ENCODE data around the gene ADGRF5.

ADGRF5 gene

DNA sequence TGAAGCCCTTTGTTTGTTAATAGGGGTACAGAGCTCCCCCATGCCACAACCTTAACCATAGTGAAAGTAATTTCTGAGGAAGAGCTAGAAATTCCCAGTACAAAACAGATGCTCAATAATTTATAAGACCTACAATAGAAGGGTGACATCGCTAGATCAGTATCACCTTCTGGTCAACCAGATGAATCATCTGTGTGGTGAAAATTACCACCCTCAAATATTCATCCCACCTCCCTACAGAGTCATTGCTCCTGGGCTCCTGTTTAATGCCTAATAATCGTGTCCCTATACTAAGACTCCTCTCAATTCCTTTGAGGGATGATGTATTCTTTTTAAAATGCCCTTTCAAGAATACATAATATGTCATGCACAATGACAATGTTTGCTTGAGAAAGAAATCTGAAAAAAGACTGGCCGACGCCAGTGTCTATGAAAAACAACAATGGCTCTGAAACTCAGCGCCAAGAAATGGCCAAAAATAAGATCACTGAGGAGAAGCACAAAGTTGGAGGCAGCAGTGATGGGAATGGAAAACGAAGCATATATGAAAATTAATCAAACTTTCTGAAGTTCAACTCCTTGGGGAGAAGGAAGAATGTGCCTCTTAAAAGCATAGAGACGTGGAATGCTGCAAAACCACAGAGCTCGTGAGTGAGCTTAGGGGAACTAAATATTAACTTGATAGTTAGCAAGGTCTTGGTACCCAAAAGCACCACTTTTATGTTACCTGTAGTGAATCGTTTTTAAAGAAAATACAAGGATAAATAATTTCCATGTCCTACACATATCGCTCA lies 11.0 kb upstream of the ADGRF5 start:
- DNase-seq: no peak

DNA sequence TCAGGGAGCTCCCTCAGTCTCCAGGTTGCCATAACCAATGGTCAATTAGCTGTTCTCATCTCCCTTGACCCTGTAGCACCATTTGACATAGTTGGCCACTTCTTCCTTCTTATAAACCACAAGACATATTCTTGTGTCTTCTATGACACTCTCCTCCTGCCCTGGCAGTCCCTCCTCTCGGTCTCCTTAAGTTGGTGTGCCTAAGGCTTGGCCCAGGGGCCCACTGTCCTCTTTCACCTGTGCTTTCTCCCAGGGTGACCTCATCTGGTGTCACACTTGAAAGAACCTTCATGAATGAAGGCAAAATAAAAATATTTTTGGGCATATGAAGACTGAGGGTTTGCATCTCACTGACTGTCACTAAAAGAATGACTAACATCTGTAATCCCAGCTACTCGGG lies 9.7 kb upstream of the ADGRF5 start:
- no peak for DNase-seq

DNA sequence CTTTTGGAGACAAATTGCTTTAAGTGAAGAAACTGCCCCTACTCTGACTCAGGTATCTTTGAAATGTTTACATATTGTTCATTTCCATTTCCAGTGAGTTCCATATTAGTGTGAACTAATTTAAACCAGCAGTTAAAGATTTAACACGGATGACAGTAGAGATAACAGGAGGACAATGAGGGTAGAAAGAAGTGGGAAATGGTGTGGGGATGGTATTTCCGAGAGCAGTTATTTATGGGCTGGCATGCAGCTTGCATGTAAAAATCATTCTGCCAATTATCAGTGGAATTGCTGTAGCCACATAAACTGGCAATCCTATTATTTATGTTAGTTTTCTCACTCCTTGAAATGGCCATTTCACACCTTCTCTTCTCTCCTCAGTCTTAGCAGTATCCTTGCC lies 8.6 kb upstream of the ADGRF5 start:
- no peak for DNase-seq

DNA sequence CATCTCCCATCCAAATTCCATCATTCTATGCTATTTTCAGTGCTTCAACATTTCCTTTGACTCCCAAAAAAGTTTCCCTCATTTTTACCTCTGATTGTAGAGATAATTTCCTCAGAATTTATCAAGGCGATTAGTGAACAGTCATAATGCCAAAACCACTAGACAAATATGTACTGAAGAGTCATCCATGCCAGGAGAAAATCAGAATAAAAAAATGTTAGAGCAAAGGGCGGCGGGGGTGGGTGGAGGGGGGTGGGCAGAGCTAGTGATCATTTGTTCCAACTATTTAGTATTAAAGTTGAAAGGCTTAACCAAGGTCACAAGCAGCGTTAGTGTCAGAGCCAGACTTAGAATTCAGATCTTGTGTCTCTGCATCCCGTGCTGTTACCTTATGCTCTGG lies 5.3 kb upstream of the ADGRF5 start:
- DNase-seq: no peak

DNA sequence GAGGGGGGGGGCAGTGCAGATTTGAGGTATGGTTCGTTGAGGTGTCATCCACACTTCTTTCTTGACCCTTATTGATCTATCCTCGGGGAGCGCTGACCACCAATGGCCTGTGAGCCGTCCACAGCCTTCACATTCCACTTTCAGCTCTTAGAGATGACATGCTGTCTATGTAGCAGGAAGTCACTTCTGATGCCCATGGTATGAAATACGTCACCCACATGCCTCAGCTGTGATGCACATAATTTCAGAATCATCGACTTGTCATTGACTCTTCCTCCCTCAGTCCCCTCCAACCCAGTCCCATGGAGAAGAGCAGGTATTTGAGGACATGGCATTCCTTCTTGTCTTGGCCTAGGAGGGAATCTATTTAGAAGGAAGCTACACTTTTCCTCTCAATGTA lies 4.7 kb upstream of the ADGRF5 start:
- no peak for DNase-seq

DNA sequence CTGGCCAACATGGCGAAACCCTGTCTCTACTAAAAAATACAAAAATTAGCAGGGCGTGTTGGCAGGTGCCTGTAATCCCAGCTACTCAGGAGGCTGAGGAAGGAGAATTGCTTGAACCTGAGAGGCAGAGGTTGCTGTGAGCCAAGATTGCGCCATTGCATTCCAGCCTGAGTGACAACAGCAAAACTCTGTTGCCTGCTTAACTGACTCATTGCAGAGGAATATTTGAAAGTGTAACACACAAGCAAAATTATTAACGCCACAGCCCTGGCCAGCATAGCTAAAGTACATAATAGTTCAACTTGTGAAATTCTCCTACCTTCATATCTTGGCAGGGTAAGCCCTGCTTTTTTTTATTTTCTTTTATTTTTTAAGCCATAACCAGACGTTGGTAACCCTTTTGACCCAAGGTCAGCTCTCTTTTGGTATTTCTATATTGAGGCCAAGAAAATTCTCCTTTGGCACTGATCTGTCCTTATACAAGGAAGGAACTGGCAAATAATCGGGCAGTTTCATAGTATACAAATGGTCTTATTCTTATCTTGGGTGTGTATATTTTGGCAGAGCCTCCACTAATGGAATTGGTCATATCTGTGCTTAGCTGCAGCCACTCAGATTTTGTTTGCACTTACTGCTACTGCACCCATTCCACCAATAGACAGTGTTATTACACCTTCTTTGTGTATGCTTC lies 4.0 kb upstream of the ADGRF5 start:
- DNase-seq: no peak

DNA sequence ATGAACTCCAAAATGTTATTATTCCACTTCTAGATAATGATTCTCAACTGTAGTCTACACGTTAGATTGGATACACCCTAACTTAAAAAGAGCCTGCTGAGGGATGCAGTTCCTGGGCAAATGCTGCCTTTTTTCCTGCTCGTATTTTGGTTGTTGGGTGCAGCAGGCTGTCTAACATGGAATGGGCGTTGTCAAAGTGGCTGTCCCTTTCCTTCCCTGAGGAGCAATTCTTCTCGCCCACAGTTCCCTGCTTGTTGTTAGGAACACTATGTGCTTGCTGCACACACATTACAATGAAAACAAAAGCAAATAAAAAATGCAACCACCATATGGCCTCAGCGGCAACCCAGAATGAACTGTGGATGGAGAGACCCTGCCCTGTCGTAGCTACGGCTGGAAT lies 1.7 kb upstream of the ADGRF5 start:
- no peak for DNase-seq

DNA sequence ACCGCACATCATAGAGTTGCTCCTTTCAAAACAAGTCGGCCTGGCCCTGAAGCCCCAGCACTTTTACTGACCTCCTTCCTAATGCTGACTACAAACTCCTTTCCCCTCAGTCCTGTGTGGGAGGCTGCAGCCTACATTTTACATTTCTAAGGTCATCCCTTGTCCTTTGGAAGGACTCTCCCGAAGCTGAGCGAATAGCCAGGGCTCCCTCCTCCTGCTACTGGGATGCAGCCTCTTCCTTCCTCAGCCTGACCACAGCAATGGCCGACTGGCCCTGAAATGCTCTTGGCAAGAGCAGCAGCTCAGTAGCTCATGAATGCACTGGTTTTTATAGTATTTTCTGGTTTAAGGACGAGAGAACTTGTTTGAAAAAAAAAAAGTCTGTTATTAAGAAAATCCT lies 679 bp downstream of the ADGRF5 start:
- DNase-seq: no peak

GRCh38 chr6:46918806-46919205 lies 2.9 kb downstream of the ADGRF5 start:
- no peak for DNase-seq

DNA sequence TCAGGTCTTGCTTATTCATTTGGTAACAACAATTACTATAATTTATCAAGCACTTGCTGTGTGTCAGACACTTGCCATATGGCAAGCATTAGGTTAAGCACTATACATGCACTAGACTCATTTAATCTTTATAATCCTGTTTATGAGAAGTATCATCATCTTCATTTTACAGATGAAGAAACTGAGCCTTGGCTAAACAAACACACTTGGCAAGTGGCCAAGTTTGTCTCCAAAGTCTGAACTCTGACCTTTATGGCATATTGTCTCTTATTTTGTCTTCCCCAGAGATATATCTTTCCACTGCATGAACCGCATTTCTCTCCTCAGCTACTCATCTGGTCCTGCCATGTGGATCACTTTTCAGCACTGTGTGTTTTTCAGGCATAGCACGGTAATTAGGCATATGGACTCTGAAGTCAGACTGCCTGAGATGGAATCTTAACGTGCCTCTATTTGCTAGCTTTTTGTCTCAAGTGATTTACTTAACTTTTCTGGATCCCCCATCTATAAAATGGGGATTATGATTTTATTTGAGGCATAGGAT lies 4.7 kb downstream of the ADGRF5 start:
- no peak for DNase-seq

DNA sequence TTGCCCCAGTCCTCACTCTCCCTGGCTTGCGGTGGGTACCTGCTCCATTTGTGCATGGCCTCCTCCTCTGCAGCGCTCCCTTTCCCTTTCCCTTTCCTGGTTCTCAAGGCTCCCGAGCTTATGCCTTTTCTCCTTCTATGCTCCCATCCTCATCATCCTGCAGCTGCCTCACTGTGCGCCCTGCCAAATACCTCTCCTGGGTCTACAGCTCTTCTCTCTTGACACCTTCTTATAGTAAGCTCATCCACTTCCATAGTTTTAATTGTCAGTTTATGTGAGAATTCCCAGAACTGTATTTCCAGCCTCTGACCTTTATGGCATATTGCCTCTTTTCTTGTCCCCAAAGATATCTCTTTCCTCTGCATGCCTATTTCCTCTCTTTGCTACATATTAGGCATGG lies 5.9 kb downstream of the ADGRF5 start:
- DNase-seq: no peak

DNA sequence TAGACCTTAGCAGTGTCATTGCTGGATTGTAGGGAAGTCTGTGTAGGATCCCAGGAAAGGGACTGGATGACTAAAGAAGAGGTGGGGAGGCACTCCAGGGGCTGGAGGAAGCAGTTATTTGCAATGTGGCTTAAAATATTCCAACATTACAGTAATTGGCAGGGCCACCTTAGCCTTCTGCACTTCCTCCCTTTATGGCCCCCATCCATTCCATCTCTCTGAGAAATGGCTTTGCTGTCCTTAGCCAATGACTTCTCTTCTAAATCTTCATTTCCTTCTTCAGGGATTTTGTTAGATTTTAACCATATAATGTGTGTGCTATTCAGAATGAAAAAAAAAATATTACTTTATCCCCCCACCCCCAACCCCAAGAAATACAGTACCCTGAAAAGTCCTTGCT lies 6.4 kb downstream of the ADGRF5 start:
- DNase-seq: no peak

DNA sequence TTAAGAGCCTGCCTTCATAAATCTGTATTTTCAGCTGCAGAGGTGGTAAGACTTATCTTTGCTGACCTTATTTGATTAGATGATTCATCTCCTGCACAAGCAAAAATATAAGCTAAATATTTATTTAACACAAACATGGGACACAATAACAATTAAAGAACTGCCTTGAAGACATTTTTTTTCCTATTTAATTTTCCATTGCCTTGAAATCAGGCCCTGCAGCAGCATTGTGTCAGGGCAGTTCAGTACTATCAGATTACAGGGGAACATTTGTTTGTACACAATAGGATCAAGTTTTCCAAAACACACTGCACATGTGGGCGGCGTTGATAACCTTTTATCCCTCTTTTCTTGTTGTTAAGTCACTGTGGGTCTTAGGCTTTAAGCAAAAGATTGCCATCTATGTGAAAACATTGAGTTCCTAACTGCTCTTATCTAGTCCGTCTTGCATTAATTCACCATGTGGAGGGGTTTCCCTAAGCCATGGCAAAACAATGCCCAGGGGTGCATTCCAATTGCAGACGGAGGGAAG lies 7.4 kb downstream of the ADGRF5 start:
- DNase-seq: no peak

DNA sequence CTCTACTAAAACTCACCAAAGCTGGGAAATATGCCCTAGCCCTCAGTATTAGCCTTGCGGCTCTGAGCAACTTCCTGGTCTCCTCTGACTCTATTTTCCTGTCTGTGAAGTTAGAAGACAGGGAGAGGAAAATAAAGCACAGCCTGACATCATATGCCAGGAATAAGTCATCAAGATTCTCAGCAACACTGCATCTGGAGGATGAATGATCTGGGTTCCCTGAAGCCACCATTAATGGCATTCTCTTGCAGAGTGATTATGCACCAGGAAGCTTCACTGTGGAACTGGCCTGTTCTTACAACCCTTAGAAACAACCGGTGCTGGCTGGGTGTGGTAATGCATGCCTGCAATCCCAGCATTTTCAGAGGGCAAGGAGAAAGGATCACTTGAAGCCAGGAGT lies 12.4 kb downstream of the ADGRF5 start:
- DNase-seq: no peak

DNA sequence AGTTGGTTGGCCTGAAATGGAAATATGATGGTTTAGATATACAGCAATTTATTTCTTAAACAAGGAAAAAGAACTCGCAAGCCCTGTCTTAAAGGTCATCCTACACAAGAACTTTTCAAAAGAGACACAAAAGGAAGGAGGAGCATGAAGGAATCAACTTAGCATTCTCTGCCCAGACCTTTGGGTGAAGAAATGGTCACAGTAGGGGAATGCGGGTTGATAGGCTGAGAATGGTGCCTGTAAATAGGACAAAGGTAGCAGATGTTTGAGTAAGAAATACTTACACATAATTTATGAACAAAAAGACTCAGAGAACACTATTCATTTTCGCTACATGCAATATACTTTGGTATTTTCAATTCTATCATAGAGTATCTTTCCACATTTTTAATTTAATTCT lies 15.0 kb downstream of the ADGRF5 start:
- no peak for DNase-seq

GRCh38 chr6:46904117-46904516 lies 17.6 kb downstream of the ADGRF5 start:
- no peak for DNase-seq

- peak; percentile 60 for DNase-seq
These were observed 18.6 kb downstream of the ADGRF5 start for GRCh38 chr6:46903175-46903574.

DNA sequence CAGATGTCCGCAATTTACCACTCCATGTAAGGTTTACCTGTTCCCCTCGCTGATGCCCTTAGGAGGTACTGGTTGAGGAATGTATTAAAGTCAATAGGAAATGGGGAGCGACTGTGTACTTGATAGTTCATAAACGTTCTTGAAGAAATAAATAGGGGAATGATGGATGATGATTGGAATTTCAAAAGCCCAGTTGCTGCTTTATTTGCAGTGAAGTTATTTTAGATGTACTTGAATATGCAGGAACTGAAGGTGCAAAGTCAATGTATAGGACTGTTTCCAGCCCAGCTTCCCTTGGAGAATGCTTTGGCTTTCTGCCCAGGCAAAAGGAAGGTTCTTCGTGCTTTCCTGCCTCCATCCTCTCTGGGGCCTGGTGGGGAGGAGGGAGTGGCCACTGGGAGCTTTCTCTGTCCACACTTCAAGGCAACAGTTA lies 19.8 kb downstream of the ADGRF5 start:
- no peak for DNase-seq

GRCh38 chr6:46900266-46900665 lies 21.5 kb downstream of the ADGRF5 start:
- DNase-seq: no peak

- no peak for DNase-seq
These were observed 22.1 kb downstream of the ADGRF5 start for GRCh38 chr6:46899659-46900058.

DNA sequence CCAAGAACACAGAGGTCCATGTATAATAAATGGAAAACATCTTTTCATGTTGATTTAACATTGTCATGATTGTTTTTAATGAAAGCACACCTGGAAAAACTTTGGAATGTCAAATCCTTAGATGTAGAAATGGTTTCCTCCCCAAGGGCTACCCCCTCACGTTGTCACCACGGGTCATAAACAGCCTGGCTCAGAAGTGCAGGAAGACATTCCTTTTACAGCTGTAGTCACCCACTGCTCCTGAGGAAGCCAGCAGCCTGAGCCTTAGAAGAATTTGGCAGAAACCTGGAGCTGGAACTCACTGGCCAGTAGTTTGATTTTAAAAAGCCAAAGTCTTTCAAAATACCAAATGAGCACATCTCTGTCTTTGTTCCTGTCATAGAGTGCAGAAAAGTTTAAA lies 23.7 kb downstream of the ADGRF5 start:
- DNase-seq: peak; percentile 62

DNA sequence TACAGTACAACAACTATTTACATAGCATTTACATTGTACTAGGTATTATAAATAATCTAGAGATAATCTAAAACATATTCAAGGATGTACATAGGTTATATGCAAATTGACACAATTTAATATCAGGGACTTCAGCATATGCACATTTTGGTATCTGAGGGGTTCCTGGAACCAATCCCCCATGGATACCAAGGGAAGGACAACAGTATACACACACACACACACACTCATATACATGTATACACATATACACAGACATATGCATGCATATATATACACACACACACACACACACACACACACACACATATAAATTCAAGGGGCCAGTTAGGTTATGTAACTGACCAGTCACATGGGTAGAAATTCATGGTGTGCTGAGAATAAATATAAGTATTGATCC lies 24.9 kb downstream of the ADGRF5 start:
- no peak for DNase-seq

DNA sequence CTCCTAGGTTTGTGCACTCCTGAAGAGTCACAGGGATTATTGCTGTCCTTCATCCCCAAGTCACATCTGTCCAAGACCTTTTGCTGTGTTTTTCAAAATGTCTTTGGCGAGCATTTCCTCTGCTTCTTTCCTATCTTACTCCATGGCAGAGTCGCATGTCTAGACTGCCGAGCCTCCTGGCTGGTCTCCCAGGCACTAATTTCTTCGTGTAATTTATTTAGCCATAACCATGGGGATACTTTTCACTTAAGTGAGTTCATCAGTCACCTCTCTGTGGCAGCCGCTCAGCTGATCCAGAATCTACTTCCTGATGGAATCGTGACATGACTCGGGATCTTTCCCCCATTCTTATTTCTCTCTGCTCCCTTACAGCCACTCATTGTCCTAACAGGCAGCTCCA lies 25.8 kb downstream of the ADGRF5 start:
- DNase-seq: no peak

GRCh38 chr6:46894433-46894832 lies 27.3 kb downstream of the ADGRF5 start:
- no peak for DNase-seq
